DMS 273 (cell line): ENCODE results near the gene MAML2.

Experiments
- DNase-seq: peaks from one replicate; lab custom pipeline; 2025; ENCODE audit not compliant: unreplicated experiment; lab: John Stamatoyannopoulos, UW

The MAML2 gene

DNA sequence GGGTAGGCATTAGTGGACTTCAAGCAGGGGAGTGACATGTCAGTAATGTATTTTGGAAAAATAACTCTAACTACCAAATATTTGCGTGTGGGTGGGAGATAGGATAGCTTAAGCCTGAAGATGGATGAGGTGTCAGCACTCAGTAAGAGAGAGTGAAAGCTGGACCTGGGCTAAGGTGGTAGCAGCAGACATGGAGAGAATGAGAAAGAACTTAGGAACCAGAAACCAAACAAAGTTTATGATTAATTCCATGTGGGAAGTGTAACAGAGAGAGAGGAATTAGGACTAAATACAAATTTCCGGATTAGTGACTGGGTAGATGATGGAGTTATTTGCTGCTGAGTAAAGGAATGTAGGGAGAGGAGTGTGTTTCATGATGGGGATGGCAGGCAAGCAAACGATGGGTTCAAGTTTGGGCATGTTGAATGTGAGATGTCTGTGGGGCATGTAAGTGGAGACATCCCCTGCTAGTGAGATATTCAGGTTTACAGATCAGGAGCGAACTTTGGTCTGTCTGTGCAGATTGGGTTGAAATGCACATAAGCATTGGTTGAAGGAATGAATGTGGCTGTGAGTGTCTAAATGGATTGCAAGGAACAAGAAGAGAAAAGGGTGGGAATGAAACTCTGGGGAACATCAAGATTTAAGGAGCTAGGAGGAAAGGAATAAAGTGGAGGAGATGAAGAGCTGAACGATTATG lies 233.5 kb downstream of the MAML2 start:
- DNase-seq = no peak

GRCh38 chr11:96107143-96107824 lies 235.7 kb downstream of the MAML2 start:
- DNase-seq = no peak

GRCh38 chr11:96106645-96107044 lies 236.3 kb downstream of the MAML2 start:
- no peak for DNase-seq

DNA sequence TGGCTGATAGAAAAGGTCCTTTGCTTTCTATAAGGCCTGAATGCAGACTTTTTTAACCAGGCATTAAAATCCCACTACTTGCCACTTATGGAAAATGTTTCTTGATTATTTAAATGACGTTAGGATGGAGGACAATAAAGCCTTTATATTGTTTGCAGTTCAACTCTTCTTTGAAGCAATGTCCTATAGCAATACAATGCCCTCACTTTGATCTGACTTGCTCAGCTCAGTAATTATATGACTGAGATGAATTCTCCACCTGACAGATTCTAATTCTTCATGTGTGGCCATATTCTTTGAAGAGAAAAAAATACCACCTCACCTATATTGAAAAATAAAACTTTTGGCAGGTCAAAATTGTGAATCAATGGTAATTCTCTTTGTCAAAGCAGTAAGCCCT lies 237.1 kb downstream of the MAML2 start:
- DNase-seq = no peak

GRCh38 chr11:96105197-96105895 lies 237.6 kb downstream of the MAML2 start:
- DNase-seq = no peak

GRCh38 chr11:96104496-96104895 lies 238.5 kb downstream of the MAML2 start:
- DNase-seq = no peak

DNA sequence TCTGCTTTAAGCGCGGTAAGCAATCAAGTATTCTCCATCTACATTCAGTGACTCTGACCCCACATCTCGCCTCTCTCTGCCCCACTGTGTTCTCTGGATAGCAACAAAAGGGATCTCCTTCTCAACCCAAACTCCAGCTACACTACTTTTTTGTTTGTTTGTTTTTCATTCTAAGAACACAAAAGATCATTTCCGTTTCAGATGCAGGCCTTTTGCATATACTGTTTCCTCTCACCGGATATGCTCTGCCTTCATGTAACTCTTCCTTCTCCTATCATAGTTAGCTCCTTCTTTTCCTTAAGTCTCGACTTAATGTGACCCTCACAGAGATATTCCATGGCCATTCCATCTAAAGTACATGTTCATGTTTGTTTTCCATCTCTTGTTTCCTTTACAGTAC lies 239.3 kb downstream of the MAML2 start:
- no peak for DNase-seq

- no peak for DNase-seq
Measured at GRCh38 chr11:96103102-96103501, 239.9 kb downstream of the MAML2 start.

DNA sequence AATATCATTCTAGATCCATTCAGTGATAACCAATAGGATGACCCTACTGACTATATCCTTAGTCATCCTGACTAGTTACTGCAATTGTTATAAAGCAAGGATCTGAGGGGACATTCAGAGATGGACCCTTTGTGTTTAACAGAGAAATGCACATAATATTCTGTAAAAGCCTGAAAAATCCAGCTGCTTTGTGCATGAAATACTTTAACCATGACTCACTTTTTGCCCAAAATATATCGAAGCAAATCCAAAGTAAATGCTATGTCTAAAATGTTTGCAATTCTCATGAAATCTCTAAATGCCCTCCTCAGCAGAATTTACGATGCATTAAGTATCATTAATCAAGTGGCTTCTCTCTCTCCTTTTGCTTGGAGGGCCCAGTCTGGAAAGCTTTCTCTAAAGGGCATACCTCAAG lies 240.3 kb downstream of the MAML2 start:
- no peak for DNase-seq

GRCh38 chr11:96101146-96101545 lies 241.8 kb downstream of the MAML2 start:
- no peak for DNase-seq

- no peak for DNase-seq
Measured at GRCh38 chr11:96098511-96099241, 244.3 kb downstream of the MAML2 start.

DNA sequence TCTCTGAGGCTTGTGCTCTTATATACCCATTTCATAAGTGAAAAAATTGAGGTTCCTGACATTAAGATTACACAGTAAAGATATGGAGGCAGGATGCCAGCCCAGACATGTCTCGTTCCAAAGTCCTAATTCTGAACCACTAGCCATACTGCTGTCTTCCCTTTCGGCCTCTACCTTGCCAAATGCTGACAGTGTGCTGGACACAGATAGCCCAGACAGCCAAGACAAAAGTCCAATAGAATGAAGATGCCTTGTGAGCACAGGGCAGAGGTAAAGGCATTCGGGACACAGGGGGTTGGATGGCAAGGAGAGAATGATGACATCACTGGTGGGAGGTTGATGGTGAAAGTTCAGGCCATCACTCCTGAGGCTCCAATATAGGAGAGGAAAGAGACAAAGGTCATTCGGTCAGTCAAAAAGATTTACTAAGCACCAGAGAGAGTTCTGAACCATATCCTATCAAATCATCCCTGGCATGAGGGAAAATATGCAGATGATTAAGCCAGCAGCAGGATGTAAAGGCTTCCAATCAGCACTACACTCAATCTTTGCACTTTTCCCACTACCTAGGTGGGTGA lies 245.1 kb downstream of the MAML2 start:
- DNase-seq = no peak

GRCh38 chr11:96096360-96096759 lies 246.6 kb downstream of the MAML2 start:
- DNase-seq = no peak

GRCh38 chr11:96095884-96096303 lies 247.1 kb downstream of the MAML2 start:
- DNase-seq = no peak

DNA sequence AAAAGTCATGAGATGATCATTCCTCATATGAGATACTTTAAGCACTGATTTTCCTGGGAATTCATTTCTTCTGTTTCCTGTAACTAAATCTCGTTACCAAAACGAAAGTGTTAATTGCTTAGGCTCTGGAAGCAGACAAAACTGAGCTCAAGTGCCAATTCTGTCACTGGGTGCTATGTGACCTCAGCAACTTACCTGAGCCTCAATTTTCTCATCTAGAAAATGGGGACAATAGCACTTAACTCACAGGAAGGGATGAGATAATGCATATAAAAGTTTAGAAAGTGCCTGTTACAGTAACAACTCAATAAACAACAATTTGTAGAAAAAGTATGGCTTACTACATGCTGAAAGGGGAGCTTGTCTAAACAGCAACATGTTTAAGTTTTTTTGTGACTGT lies 248.8 kb downstream of the MAML2 start:
- DNase-seq = no peak

GRCh38 chr11:96092511-96092910 lies 250.5 kb downstream of the MAML2 start:
- DNase-seq = no peak

- DNase-seq = peak; percentile 5
Measured at GRCh38 chr11:96091476-96091875, 251.5 kb downstream of the MAML2 start.

GRCh38 chr11:96090711-96091110 lies 252.3 kb downstream of the MAML2 start:
- no peak for DNase-seq

- DNase-seq = no peak
Measured at GRCh38 chr11:96088914-96089313, 254.1 kb downstream of the MAML2 start.

GRCh38 chr11:96086111-96086510 lies 256.9 kb downstream of the MAML2 start:
- DNase-seq = no peak

DNA sequence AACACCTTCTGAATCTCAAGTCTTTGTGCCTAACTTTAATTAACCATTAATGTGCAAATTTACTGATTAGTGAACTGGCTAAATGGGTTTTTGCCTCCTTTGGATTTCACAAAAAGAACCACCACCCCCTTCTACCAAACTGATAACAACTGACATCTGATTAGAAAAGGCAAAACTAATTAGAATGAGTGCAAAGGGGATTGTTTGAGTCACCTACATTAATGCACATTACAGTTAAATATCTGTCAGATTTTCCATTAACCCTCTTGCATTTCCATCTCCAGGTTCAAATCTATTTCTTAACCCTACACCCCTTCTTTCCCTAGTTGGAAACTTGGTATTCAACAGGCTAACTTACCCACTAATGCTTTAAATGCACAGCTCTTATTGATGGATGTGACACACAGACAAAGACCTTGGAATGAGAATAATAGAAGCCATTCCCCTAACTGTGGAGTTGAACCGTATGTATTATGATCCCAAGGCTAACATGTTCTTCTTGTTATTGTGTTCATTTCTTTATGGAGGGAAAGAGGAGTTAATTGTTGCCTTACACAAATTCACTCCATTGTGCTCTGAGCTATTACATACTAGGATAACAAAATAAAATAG lies 257.6 kb downstream of the MAML2 start:
- DNase-seq = no peak
